HEK293 (cell line): ENCODE measurements around the gene CYB5R4.
A peak's percentile ranks its signal among the peaks of the same experiment; 100 is the strongest.

Experiments used
- EGR2 ChIP-seq: fragments of 450-650 bp; formaldehyde crosslinking; IDR thresholded peaks from 2 replicates; pipeline ENCODE4 v1.5.1; 2016; ENCODE audit warnings: low read depth, missing biosample characterization, missing genetic modification characterization
- REPIN1 ChIP-seq: fragments of 450-650 bp; formaldehyde crosslinking; IDR thresholded peaks from 2 replicates; pipeline ENCODE4 v1.5.1; 2017; ENCODE audit warnings: missing biosample characterization, missing genetic modification characterization, low read depth
- SALL2 ChIP-seq: fragments of 450-650 bp; formaldehyde crosslinking; IDR thresholded peaks from 2 replicates; pipeline ENCODE4 v1.5.0; 2017; ENCODE audit warnings: missing biosample characterization, mild to moderate bottlenecking, missing genetic modification characterization, borderline replicate concordance
- ZBTB7A ChIP-seq: fragments of 450-650 bp; formaldehyde crosslinking; IDR thresholded peaks from 2 replicates; pipeline ENCODE4 v1.5.1; 2016; ENCODE audit warnings: low read depth, missing biosample characterization, missing genetic modification characterization
- ZFP41 ChIP-seq: fragments of 450-650 bp; formaldehyde crosslinking; IDR thresholded peaks from 2 replicates; pipeline ENCODE4 v1.5.1; 2016; ENCODE audit warnings: missing biosample characterization, missing genetic modification characterization, borderline replicate concordance
- ZNF132 ChIP-seq: fragments of 450-650 bp; formaldehyde crosslinking; IDR thresholded peaks from 2 replicates; pipeline ENCODE4 v1.5.1; 2017; ENCODE audit warnings: missing biosample characterization, missing genetic modification characterization, borderline replicate concordance
- ZNF169 ChIP-seq: fragments of 450-650 bp; formaldehyde crosslinking; IDR thresholded peaks from 2 replicates; pipeline ENCODE4 v1.5.1; 2016; ENCODE audit warnings: missing biosample characterization, missing genetic modification characterization
- ZNF174 ChIP-seq: fragments of 450-650 bp; formaldehyde crosslinking; IDR thresholded peaks from 2 replicates; pipeline ENCODE4 v1.5.0; 2017; ENCODE audit warnings: missing biosample characterization, mild to moderate bottlenecking, missing genetic modification characterization
- ZNF184 ChIP-seq: fragments of 450-650 bp; IDR thresholded peaks from 2 replicates; pipeline ENCODE4 v1.5.1; 2018; ENCODE audit warnings: missing biosample characterization, mild to moderate bottlenecking, missing genetic modification characterization
- ZNF24 ChIP-seq: fragments of 450-650 bp; formaldehyde crosslinking; IDR thresholded peaks from 2 replicates; pipeline ENCODE4 v1.5.1; 2016; ENCODE audit warnings: missing biosample characterization, missing genetic modification characterization
- ZNF354C ChIP-seq: fragments of 450-650 bp; formaldehyde crosslinking; IDR thresholded peaks from 2 replicates; pipeline ENCODE4 v1.5.1; 2016; ENCODE audit warnings: missing biosample characterization, missing genetic modification characterization, low read depth, borderline replicate concordance
- ZNF501 ChIP-seq: fragments of 450-650 bp; formaldehyde crosslinking; IDR thresholded peaks from 2 replicates; pipeline ENCODE4 v1.5.1; 2016; ENCODE audit warnings: missing biosample characterization, missing genetic modification characterization
- ZNF530 ChIP-seq: fragments of 450-650 bp; formaldehyde crosslinking; IDR thresholded peaks from 2 replicates; pipeline ENCODE4 v1.5.1; 2016; ENCODE audit warnings: low read depth, missing biosample characterization, missing genetic modification characterization
- ZNF585B ChIP-seq: fragments of 450-650 bp; formaldehyde crosslinking; IDR thresholded peaks from 2 replicates; pipeline ENCODE4 v1.5.1; 2016; ENCODE audit warnings: missing biosample characterization, missing genetic modification characterization
- ZNF623 ChIP-seq: fragments of 450-650 bp; formaldehyde crosslinking; IDR thresholded peaks from 2 replicates; pipeline ENCODE4 v1.5.1; 2016; ENCODE audit warnings: missing biosample characterization, missing genetic modification characterization
- ZNF670 ChIP-seq: fragments of 450-650 bp; formaldehyde crosslinking; IDR thresholded peaks from 2 replicates; pipeline ENCODE4 v1.5.1; 2016; ENCODE audit warnings: missing biosample characterization, missing genetic modification characterization, low read depth
- ZNF747 ChIP-seq: fragments of 450-650 bp; formaldehyde crosslinking; IDR thresholded peaks from 2 replicates; pipeline ENCODE4 v1.5.1; 2016; ENCODE audit warnings: missing biosample characterization, missing genetic modification characterization
- ZNF76 ChIP-seq: fragments of 450-650 bp; formaldehyde crosslinking; IDR thresholded peaks from 2 replicates; pipeline ENCODE4; 2016; ENCODE audit warnings: low read depth, missing biosample characterization, missing genetic modification characterization, borderline replicate concordance
- TF ChIP-seq, protein P1 (sequence below): fragments of 450-650 bp; formaldehyde crosslinking; IDR thresholded peaks from 2 replicates; pipeline ENCODE4 v1.5.1; 2016; ENCODE audit warnings: missing biosample characterization, missing genetic modification characterization, borderline replicate concordance
- TF ChIP-seq, protein P2 (sequence below): fragments of 450-650 bp; formaldehyde crosslinking; IDR thresholded peaks from 2 replicates; pipeline ENCODE4 v1.5.1; 2017; ENCODE audit warnings: missing biosample characterization, missing genetic modification characterization
- TF ChIP-seq, protein P3 (sequence below): fragments of 450-650 bp; formaldehyde crosslinking; IDR thresholded peaks from 2 replicates; pipeline ENCODE4 v1.5.0; 2017; ENCODE audit warnings: missing biosample characterization, missing genetic modification characterization, borderline replicate concordance
- TF ChIP-seq, protein P4 (sequence below): fragments of 450-650 bp; formaldehyde crosslinking; IDR thresholded peaks from 2 replicates; pipeline ENCODE4 v1.5.1; 2017; ENCODE audit warnings: missing biosample characterization, missing genetic modification characterization
- TF ChIP-seq, protein P5 (sequence below): fragments of 450-650 bp; formaldehyde crosslinking; IDR thresholded peaks from 2 replicates; pipeline ENCODE4 v1.5.1; 2016; ENCODE audit warnings: missing biosample characterization, missing genetic modification characterization, borderline replicate concordance
- TF ChIP-seq, protein P6 (sequence below): fragments of 450-650 bp; formaldehyde crosslinking; IDR thresholded peaks from 2 replicates; pipeline ENCODE4 v1.5.1; 2016; ENCODE audit warnings: missing biosample characterization, missing genetic modification characterization

CYB5R4 gene

DNA sequence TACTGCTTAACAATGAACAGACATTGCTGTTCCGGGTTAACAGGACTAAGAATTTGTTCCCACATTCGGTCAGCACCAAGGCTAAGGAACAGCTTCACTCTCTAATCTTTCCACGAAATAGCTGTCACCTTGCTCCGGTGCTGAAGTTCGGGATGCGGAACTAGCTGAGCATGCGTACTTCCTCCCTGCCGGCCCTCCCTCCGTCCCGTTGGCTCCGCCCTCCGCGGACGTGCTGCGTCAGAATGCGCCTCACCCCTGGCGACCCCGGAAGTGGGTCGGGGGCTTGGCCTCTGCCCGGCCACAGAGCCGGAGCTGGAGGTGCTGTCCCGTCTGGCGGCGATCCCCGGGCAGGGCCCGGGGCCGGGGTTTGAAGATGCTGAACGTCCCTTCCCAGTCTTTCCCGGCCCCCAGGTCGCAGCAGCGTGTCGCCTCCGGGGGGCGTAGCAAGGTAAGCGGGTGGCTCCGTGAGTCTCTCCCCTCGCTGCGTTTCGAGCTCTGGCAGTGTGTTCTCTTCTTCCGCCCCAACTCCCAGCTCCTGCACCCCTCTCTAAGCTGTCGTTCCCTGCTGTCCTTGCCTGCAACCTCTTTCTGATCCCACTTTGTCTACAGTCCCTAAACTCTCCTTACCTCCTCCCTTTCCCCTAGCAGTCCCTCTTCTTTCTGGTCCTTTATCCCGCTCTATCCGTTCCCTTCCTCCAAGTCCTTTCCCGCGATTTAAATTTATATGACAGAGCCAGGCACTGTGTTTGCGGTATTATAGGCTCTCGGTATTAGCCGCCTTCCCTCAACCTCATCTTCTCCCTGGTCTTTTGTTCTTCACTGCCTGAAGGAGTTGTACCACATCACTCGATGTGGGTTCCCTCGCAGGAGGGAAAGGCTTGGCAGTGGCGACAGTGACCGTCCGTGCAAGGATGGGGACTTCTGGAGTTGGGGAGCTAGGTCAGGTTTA lies at the start of gene CYB5R4 (continued):
- TF ChIP-seq ZNF501 (tag by site-specific recombination) (peak; percentile 94), ZNF24 (tag by site-specific recombination) (no peak), ZNF169 (no peak), ZNF530 (tag by site-specific recombination) (no peak), ZNF623 (no peak), REPIN1 (peak; percentile 87; the same call in 1 of the 2 replicates), ZNF670 (tag by site-specific recombination) (no peak), EGR2 (tag by site-specific recombination) (no peak), ZNF132 (tag by site-specific recombination) (no peak), ZNF747 (tag by site-specific recombination) (no peak), SALL2 (tag by site-specific recombination) (no peak), ZNF76 (peak; percentile 76), ZNF585B (tag by site-specific recombination) (no peak), ZNF174 (tag by site-specific recombination) (no peak), ZNF184 (tag by site-specific recombination) (no peak), ZFP41 (tag by site-specific recombination) (no peak), ZNF354C (tag by site-specific recombination) (no peak), ZBTB7A (peak; percentile 96)
- TF ChIP-seq, protein P1, sequence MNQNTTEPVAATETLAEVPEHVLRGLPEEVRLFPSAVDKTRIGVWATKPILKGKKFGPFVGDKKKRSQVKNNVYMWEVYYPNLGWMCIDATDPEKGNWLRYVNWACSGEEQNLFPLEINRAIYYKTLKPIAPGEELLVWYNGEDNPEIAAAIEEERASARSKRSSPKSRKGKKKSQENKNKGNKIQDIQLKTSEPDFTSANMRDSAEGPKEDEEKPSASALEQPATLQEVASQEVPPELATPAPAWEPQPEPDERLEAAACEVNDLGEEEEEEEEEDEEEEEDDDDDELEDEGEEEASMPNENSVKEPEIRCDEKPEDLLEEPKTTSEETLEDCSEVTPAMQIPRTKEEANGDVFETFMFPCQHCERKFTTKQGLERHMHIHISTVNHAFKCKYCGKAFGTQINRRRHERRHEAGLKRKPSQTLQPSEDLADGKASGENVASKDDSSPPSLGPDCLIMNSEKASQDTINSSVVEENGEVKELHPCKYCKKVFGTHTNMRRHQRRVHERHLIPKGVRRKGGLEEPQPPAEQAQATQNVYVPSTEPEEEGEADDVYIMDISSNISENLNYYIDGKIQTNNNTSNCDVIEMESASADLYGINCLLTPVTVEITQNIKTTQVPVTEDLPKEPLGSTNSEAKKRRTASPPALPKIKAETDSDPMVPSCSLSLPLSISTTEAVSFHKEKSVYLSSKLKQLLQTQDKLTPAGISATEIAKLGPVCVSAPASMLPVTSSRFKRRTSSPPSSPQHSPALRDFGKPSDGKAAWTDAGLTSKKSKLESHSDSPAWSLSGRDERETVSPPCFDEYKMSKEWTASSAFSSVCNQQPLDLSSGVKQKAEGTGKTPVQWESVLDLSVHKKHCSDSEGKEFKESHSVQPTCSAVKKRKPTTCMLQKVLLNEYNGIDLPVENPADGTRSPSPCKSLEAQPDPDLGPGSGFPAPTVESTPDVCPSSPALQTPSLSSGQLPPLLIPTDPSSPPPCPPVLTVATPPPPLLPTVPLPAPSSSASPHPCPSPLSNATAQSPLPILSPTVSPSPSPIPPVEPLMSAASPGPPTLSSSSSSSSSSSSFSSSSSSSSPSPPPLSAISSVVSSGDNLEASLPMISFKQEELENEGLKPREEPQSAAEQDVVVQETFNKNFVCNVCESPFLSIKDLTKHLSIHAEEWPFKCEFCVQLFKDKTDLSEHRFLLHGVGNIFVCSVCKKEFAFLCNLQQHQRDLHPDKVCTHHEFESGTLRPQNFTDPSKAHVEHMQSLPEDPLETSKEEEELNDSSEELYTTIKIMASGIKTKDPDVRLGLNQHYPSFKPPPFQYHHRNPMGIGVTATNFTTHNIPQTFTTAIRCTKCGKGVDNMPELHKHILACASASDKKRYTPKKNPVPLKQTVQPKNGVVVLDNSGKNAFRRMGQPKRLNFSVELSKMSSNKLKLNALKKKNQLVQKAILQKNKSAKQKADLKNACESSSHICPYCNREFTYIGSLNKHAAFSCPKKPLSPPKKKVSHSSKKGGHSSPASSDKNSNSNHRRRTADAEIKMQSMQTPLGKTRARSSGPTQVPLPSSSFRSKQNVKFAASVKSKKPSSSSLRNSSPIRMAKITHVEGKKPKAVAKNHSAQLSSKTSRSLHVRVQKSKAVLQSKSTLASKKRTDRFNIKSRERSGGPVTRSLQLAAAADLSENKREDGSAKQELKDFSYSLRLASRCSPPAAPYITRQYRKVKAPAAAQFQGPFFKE (tag by site-specific recombination), result no peak
- TF ChIP-seq, protein P2, sequence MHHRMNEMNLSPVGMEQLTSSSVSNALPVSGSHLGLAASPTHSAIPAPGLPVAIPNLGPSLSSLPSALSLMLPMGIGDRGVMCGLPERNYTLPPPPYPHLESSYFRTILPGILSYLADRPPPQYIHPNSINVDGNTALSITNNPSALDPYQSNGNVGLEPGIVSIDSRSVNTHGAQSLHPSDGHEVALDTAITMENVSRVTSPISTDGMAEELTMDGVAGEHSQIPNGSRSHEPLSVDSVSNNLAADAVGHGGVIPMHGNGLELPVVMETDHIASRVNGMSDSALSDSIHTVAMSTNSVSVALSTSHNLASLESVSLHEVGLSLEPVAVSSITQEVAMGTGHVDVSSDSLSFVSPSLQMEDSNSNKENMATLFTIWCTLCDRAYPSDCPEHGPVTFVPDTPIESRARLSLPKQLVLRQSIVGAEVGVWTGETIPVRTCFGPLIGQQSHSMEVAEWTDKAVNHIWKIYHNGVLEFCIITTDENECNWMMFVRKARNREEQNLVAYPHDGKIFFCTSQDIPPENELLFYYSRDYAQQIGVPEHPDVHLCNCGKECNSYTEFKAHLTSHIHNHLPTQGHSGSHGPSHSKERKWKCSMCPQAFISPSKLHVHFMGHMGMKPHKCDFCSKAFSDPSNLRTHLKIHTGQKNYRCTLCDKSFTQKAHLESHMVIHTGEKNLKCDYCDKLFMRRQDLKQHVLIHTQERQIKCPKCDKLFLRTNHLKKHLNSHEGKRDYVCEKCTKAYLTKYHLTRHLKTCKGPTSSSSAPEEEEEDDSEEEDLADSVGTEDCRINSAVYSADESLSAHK, result no peak
- TF ChIP-seq, protein P3, sequence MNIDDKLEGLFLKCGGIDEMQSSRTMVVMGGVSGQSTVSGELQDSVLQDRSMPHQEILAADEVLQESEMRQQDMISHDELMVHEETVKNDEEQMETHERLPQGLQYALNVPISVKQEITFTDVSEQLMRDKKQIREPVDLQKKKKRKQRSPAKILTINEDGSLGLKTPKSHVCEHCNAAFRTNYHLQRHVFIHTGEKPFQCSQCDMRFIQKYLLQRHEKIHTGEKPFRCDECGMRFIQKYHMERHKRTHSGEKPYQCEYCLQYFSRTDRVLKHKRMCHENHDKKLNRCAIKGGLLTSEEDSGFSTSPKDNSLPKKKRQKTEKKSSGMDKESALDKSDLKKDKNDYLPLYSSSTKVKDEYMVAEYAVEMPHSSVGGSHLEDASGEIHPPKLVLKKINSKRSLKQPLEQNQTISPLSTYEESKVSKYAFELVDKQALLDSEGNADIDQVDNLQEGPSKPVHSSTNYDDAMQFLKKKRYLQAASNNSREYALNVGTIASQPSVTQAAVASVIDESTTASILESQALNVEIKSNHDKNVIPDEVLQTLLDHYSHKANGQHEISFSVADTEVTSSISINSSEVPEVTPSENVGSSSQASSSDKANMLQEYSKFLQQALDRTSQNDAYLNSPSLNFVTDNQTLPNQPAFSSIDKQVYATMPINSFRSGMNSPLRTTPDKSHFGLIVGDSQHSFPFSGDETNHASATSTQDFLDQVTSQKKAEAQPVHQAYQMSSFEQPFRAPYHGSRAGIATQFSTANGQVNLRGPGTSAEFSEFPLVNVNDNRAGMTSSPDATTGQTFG, result no peak
- TF ChIP-seq, protein P4, sequence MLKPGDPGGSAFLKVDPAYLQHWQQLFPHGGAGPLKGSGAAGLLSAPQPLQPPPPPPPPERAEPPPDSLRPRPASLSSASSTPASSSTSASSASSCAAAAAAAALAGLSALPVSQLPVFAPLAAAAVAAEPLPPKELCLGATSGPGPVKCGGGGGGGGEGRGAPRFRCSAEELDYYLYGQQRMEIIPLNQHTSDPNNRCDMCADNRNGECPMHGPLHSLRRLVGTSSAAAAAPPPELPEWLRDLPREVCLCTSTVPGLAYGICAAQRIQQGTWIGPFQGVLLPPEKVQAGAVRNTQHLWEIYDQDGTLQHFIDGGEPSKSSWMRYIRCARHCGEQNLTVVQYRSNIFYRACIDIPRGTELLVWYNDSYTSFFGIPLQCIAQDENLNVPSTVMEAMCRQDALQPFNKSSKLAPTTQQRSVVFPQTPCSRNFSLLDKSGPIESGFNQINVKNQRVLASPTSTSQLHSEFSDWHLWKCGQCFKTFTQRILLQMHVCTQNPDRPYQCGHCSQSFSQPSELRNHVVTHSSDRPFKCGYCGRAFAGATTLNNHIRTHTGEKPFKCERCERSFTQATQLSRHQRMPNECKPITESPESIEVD (tag by site-specific recombination), result no peak
- TF ChIP-seq, protein P5, sequence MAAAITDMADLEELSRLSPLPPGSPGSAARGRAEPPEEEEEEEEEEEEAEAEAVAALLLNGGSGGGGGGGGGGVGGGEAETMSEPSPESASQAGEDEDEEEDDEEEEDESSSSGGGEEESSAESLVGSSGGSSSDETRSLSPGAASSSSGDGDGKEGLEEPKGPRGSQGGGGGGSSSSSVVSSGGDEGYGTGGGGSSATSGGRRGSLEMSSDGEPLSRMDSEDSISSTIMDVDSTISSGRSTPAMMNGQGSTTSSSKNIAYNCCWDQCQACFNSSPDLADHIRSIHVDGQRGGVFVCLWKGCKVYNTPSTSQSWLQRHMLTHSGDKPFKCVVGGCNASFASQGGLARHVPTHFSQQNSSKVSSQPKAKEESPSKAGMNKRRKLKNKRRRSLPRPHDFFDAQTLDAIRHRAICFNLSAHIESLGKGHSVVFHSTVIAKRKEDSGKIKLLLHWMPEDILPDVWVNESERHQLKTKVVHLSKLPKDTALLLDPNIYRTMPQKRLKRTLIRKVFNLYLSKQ (tag by site-specific recombination), result no peak
- TF ChIP-seq, protein P6, sequence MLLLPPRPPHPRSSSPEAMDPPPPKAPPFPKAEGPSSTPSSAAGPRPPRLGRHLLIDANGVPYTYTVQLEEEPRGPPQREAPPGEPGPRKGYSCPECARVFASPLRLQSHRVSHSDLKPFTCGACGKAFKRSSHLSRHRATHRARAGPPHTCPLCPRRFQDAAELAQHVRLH, result 0 out of 2 replicates have a peak, but pooled peaks have one; percentile 82
